Spleen (tissue), 7 donors: Measurements from ENCODE around the gene GJB5.

Experiments
- CTCF ChIP-seq, 11 experiments: fragments of 200-600 bp in 7 of 11; fragments of 450-650 bp in 4 of 11; sonication (generic) in 4 of 11; IDR thresholded peaks in 8 of 11; conservative IDR thresholded peaks in 3 of 11; 1 replicate in 7 of 11; 2 replicates in 4 of 11; pipeline versions ENCODE4 v1.4.0 to v1.8.0; 2016 to 2021; ENCODE audit warnings: antibody characterized with exemption in 11 of 11, inconsistent platforms in 4 of 11, mild to moderate bottlenecking in 1 of 11
- POLR2A ChIP-seq, 3 donors: fragments of 450-650 bp; IDR thresholded peaks; one replicate each; pipeline ENCODE4 v1.5.1; 2017; ENCODE audit warnings: antibody characterized with exemption in 3 of 3, mild to moderate bottlenecking in 1 of 3
- donor health status: DM: no; HTN: no; CAD: no; lungs with moderate emphysema.
- donor health status: DM: no; HTN: no; CAD: no.
- donor health status: DM: no; HTN: no; CAD: no.

- TF ChIP-seq POLR2A (IDR thresholded peaks at IDR 0.05), result no peak
- TF ChIP-seq CTCF (IDR thresholded peaks at IDR 0.05 in 8 of 11, conservative IDR thresholded peaks at IDR 0.05 in 3 of 11), result no peak
These were observed 39.9 kb downstream of the GJB5 start for GRCh38 chr1:34794790-34795180.
